Embryonic facial prominence (tissue), 1 donor: Measurements from ENCODE around the gene ZNF467.

Experiments used
- DNase-seq: peaks from one replicate; pipeline ENCODE4 v3.0.0-alpha.2; 2016; ENCODE audit errors: extremely low spot score

ZNF467 gene

GRCh38 chr7:149728491-149729375, 44.7 kb downstream of the ZNF467 start:
- no peak for DNase-seq

GRCh38 chr7:149727899-149728476, 45.4 kb downstream of the ZNF467 start:
- no peak for DNase-seq

- no peak for DNase-seq
Observed at GRCh38 chr7:149727053-149727898, 46.1 kb downstream of the ZNF467 start.

GRCh38 chr7:149725916-149726315, 47.5 kb downstream of the ZNF467 start:
- no peak for DNase-seq

GRCh38 chr7:149725426-149725821, 48.0 kb downstream of the ZNF467 start:
- no peak for DNase-seq

- DNase-seq, result no peak
Observed at GRCh38 chr7:149724661-149725425, 48.5 kb downstream of the ZNF467 start.

- DNase-seq, result no peak
Observed at GRCh38 chr7:149723795-149724495, 49.4 kb downstream of the ZNF467 start.

GRCh38 chr7:149723082-149723767, 50.2 kb downstream of the ZNF467 start:
- no peak for DNase-seq

GRCh38 chr7:149722356-149722957, 50.9 kb downstream of the ZNF467 start:
- DNase-seq, result no peak

GRCh38 chr7:149721084-149721601, 52.2 kb downstream of the ZNF467 start:
- DNase-seq, result no peak

- no peak for DNase-seq
Observed at GRCh38 chr7:149720372-149721083, 52.9 kb downstream of the ZNF467 start.

GRCh38 chr7:149719912-149720335, 53.5 kb downstream of the ZNF467 start:
- DNase-seq, result no peak

GRCh38 chr7:149719050-149719899, 54.1 kb downstream of the ZNF467 start:
- no peak for DNase-seq

GRCh38 chr7:149718730-149719049, 54.7 kb downstream of the ZNF467 start:
- no peak for DNase-seq

GRCh38 chr7:149717481-149717880, 55.9 kb downstream of the ZNF467 start:
- DNase-seq, result no peak

GRCh38 chr7:149716932-149717307, 56.5 kb downstream of the ZNF467 start:
- DNase-seq, result no peak

- DNase-seq, result no peak
Observed at GRCh38 chr7:149716007-149716931, 57.1 kb downstream of the ZNF467 start.
